H9 (cell line): ENCODE data around the gene TTLL1. TPM values are rescaled to one million over a fixed set of nuclear protein-coding genes. Genes with fewer than 3 reads are reported as not detected.

Source experiments
- DNase-seq: peaks from one replicate; pipeline ENCODE4 v3.0.0-alpha.2; 2017
- H2AFZ ChIP-seq: one replicate; pipeline ENCODE4 v1.6.1; 2013; ENCODE audit warnings: mild to moderate bottlenecking, low read length, control low read depth, moderate library complexity
- H2AK5ac ChIP-seq: 2 replicates; pipeline ENCODE4 v1.6.1; 2013; ENCODE audit warnings: low read length, control low read depth, mixed read lengths; ENCODE audit not compliant: insufficient read length
- H2BK120ac ChIP-seq: one replicate; pipeline ENCODE4 v1.6.1; 2013; ENCODE audit warnings: low read depth, mild to moderate bottlenecking, low read length, control low read depth, inconsistent platforms; ENCODE audit not compliant: poor library complexity, severe bottlenecking
- H2BK12ac ChIP-seq: 2 replicates; pipeline ENCODE4 v1.6.1; 2013; ENCODE audit warnings: low read length, control low read depth, mixed read lengths, low read depth; ENCODE audit not compliant: insufficient read length
- H2BK15ac ChIP-seq: 2 replicates; pipeline ENCODE4 v1.6.1; 2013; ENCODE audit warnings: low read depth, low read length, control low read depth
- H2BK20ac ChIP-seq: one replicate; pipeline ENCODE4 v1.6.1; 2013; ENCODE audit warnings: low read depth, mild to moderate bottlenecking, low read length, control low read depth, inconsistent platforms; ENCODE audit not compliant: poor library complexity, severe bottlenecking
- H2BK5ac ChIP-seq: 2 replicates; pipeline ENCODE4 v1.6.1; 2013; ENCODE audit warnings: low read length, control low read depth, mixed read lengths; ENCODE audit not compliant: insufficient read length
- H3K14ac ChIP-seq: 2 replicates; pipeline ENCODE4 v1.6.1; 2013; ENCODE audit warnings: low read length, control low read depth; ENCODE audit not compliant: insufficient read depth
- H3K18ac ChIP-seq: 2 replicates; pipeline ENCODE4 v1.6.1; 2013; ENCODE audit warnings: low read depth, mild to moderate bottlenecking, mixed read lengths, low read length, control low read depth; ENCODE audit not compliant: insufficient read length
- H3K23ac ChIP-seq: 2 replicates; pipeline ENCODE4 v1.6.1; 2013; ENCODE audit warnings: low read length, control low read depth, mixed read lengths, low read depth; ENCODE audit not compliant: insufficient read length
- H3K23me2 ChIP-seq: 2 replicates; pipeline ENCODE4 v1.6.1; 2013; ENCODE audit warnings: low read depth, mild to moderate bottlenecking, mixed read lengths, low read length, control low read depth; ENCODE audit not compliant: insufficient read length, poor library complexity, severe bottlenecking
- H3K27ac ChIP-seq: 2 replicates; pipeline ENCODE4 v1.5.1; 2013; ENCODE audit warnings: low read length, control low read depth, mixed read lengths, low read depth; ENCODE audit not compliant: insufficient read length
- H3K27me3 ChIP-seq: 2 replicates; pipeline ENCODE4 v1.6.1; 2013; ENCODE audit warnings: low read length, control low read depth, inconsistent platforms; ENCODE audit not compliant: insufficient read depth
- H3K4ac ChIP-seq: 2 replicates; pipeline ENCODE4 v1.6.1; 2013; ENCODE audit warnings: low read depth, mild to moderate bottlenecking, control low read depth, inconsistent platforms, low read length, moderate library complexity
- H3K4me1 ChIP-seq: 2 replicates; pipeline ENCODE4 v1.6.1; 2013; ENCODE audit warnings: low read length, control low read depth, inconsistent platforms; ENCODE audit not compliant: insufficient read depth
- H3K4me2 ChIP-seq: 2 replicates; pipeline ENCODE4 v1.6.1; 2013; ENCODE audit warnings: low read length, control low read depth, mixed read lengths; ENCODE audit not compliant: insufficient read length, insufficient read depth
- H3K56ac ChIP-seq: 2 replicates; pipeline ENCODE4 v1.6.1; 2013; ENCODE audit warnings: low read depth, mild to moderate bottlenecking, mixed read lengths, low read length, control low read depth; ENCODE audit not compliant: insufficient read length
- H3K79me1 ChIP-seq: 2 replicates; pipeline ENCODE4 v1.6.1; 2013; ENCODE audit warnings: low read depth, mild to moderate bottlenecking, moderate library complexity, low read length, control low read depth, inconsistent platforms; ENCODE audit not compliant: insufficient read depth, poor library complexity, severe bottlenecking
- H3K79me2 ChIP-seq: 2 replicates; pipeline ENCODE4 v1.6.1; 2013; ENCODE audit warnings: low read length, control low read depth, inconsistent platforms; ENCODE audit not compliant: insufficient read depth
- H3K9ac ChIP-seq: 2 replicates; pipeline ENCODE4 v1.6.1; 2013; ENCODE audit warnings: low read length, control low read depth, mixed read lengths; ENCODE audit not compliant: insufficient read length; ENCODE audit errors: extremely low read depth
- H3K9me3 ChIP-seq: one replicate; pipeline ENCODE4 v1.6.1; 2013; ENCODE audit warnings: low read depth, low read length, inconsistent platforms; ENCODE audit not compliant: control insufficient read depth
- H3T11ph ChIP-seq: one replicate; pipeline ENCODE4 v1.6.1; 2013; ENCODE audit warnings: mild to moderate bottlenecking, low read length, control low read depth, inconsistent platforms
- H4K20me1 ChIP-seq: one replicate; pipeline ENCODE4 v1.6.1; 2013; ENCODE audit not compliant: control insufficient read depth, insufficient read length, insufficient read depth
- H4K5ac ChIP-seq: 2 replicates; pipeline ENCODE4 v1.6.1; 2013; ENCODE audit warnings: low read depth, mild to moderate bottlenecking, mixed read lengths, low read length, control low read depth; ENCODE audit not compliant: insufficient read length
- H4K8ac ChIP-seq: replicated peaks from 2 replicates; pipeline ENCODE4 v1.6.1; 2013; ENCODE audit warnings: low read length, control low read depth, mixed read lengths, low read depth; ENCODE audit not compliant: insufficient read length
- H4K91ac ChIP-seq: 2 replicates; pipeline ENCODE4 v1.6.1; 2013; ENCODE audit warnings: low read depth, mild to moderate bottlenecking, moderate library complexity, mixed read lengths, low read length, control low read depth; ENCODE audit not compliant: insufficient read length
- H3K27ac Mint-ChIP-seq, 3 experiments: 2 replicates in 2 of 3; 3 replicates in 1 of 3; pipeline ENCODE4 v1.8.0; 2020 to 2021; ENCODE audit warnings: mixed read lengths in 3 of 3, mild to moderate bottlenecking in 1 of 3, moderate library complexity in 1 of 3
- H3K27me3 Mint-ChIP-seq: 2 replicates; pipeline ENCODE4 v1.8.0; 2021; ENCODE audit warnings: low read depth, mild to moderate bottlenecking, moderate library complexity, mixed read lengths
- H3K36me3 Mint-ChIP-seq, 3 experiments: 2 replicates in 2 of 3; 3 replicates in 1 of 3; pipeline ENCODE4 v1.8.0; 2020 to 2021; ENCODE audit warnings: low read depth in 3 of 3, mixed read lengths in 3 of 3; ENCODE audit not compliant: insufficient read depth in 1 of 3
- H3K4me1 Mint-ChIP-seq, 2 experiments: 2 replicates each; pipeline ENCODE4 v1.8.0; 2020; ENCODE audit warnings: mixed read lengths in 2 of 2
- H3K4me3 Mint-ChIP-seq, 2 experiments: 2 replicates in 1 of 2; 3 replicates in 1 of 2; pipeline ENCODE4 v1.8.0; 2020 to 2021; ENCODE audit warnings: mild to moderate bottlenecking in 2 of 2, mixed read lengths in 2 of 2, moderate library complexity in 1 of 2
- H3K9me3 Mint-ChIP-seq, 2 experiments: 2 replicates in 1 of 2; 3 replicates in 1 of 2; pipeline ENCODE4 v1.8.0; 2020; ENCODE audit warnings: mild to moderate bottlenecking in 2 of 2, mixed read lengths in 2 of 2, moderate library complexity in 1 of 2
- CTCF ChIP-seq: fragments of 200-600 bp; sonication (generic); conservative IDR thresholded peaks from 3 replicates; pipeline ENCODE4 v1.8.0; 2021; ENCODE audit warnings: antibody characterized with exemption, mild to moderate bottlenecking
- WGBS: extraction: QIAGEN DNeasy Blood & Tissue Kit; methylation state at CpG from one replicate; pipeline ENCODE4 v1.1.7; 2013; ENCODE audit warnings: missing lambda C conversion rate, low lambda C conversion rate, mixed read lengths; ENCODE audit not compliant: insufficient read length; ENCODE audit errors: extremely low coverage; 5-methylcytosine and 5-hydroxymethylcytosine counted together
- total RNA-seq: library from RNA; stranded (reverse); gene quantifications from 2 replicates; pipeline ENCODE4 v1.2.1, GENCODE V29; 2021

The TTLL1 gene
- total RNA-seq, 1 experiment from 2014 or later, result 4.1 TPM

DNA sequence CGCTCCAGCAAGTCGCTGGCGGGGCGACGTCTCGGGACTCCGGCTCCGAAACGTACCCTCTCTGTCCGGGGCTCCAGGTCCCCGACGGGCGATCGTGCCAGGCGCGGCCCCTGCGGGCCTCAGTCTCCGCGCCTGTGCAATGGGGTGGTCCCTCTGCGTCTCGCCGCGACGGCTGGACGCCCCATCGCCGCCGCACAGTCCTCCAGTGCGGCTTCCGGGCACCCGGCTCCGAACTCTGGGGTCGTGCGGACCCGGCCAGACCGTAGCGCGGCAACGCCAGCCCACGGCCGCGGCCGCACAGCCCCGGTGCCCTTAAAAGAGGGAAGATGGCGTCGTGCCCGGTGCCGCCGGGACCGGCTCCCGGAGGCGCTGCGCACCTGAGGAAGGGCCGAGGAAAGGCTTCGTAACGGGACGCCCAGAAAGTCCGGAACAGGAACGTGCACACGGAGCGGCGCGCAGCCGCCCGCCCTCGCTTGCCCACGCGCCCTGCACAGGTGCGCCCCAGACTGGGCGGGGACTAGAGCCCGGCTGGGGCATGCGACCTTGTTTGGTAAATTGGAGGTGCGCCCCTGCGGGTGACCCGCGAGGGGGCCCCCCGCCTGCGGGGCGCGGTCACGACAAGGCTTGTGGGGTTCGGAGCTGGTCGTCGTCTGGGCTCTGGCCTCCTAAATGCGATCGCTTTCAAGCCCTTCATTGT, 21.9 kb upstream of the TTLL1 start:
- H3K14ac ChIP-seq, result no peak overlapping the region
- H2BK15ac ChIP-seq, result no peak overlapping the region
- no peak overlapping the region for H4K5ac ChIP-seq
- H3K23ac ChIP-seq, result no peak overlapping the region
- TF ChIP-seq CTCF, result no peak
- no peaks in the 10 kb centered on the region for H3K36me3 Mint-ChIP-seq
- no peaks in the 10 kb centered on the region for H3K79me2 ChIP-seq
- no peaks in the 10 kb centered on the region for H3K79me1 ChIP-seq
- peaks cover 87% of the 10 kb centered on the region for H3K27me3 Mint-ChIP-seq
- no CpG with 5 or more reads among the region's 86 CpGs for WGBS
- no peak overlapping the region for H2AK5ac ChIP-seq
- no peak overlapping the region for H3K27ac ChIP-seq
- H3K56ac ChIP-seq, result no peak overlapping the region
- H3K27ac Mint-ChIP-seq, result no peak overlapping the region; a peak in 1 of 7 replicates
- H3T11ph ChIP-seq, result no peak overlapping the region
- H3K4ac ChIP-seq, result no peak overlapping the region
- no peak overlapping the region for H4K8ac ChIP-seq
- no peak overlapping the region for H2BK5ac ChIP-seq
- no peak overlapping the region for H2BK20ac ChIP-seq
- no peak overlapping the region for H3K9ac ChIP-seq
- H4K20me1 ChIP-seq, result no peaks in the 10 kb centered on the region
- peak overlapping the region; percentile 85 for H3K4me2 ChIP-seq
- no peak for DNase-seq
- H3K4me1 Mint-ChIP-seq, result peaks cover 9 to 33% of the 10 kb centered on the region in 2 experiments
- no peak overlapping the region for H3K18ac ChIP-seq
- H2AFZ ChIP-seq, result no peak overlapping the region
- no peak overlapping the region for H2BK12ac ChIP-seq
- H3K4me1 ChIP-seq, result peaks cover 4% of the 10 kb centered on the region; the same call in 1 of the 2 replicates
- no peak overlapping the region for H2BK120ac ChIP-seq
- peaks cover 11% of the 10 kb centered on the region for H3K23me2 ChIP-seq
- H3K27me3 ChIP-seq, result peaks cover 30% of the 10 kb centered on the region
- no peaks in the 10 kb centered on the region for H3K9me3 Mint-ChIP-seq
- H3K9me3 ChIP-seq, result no peaks in the 10 kb centered on the region
- peak overlapping the region; percentile 67 to 81 for H3K4me3 Mint-ChIP-seq
- no peak overlapping the region for H4K91ac ChIP-seq
